ENCODE results near the gene MSRB1.

MSRB1 gene

GRCh38 chr16:1895949-1896675, 46.9 kb downstream of the MSRB1 start:
- no peak for DNase-seq (ENCODE audit: low read depth)

DNA sequence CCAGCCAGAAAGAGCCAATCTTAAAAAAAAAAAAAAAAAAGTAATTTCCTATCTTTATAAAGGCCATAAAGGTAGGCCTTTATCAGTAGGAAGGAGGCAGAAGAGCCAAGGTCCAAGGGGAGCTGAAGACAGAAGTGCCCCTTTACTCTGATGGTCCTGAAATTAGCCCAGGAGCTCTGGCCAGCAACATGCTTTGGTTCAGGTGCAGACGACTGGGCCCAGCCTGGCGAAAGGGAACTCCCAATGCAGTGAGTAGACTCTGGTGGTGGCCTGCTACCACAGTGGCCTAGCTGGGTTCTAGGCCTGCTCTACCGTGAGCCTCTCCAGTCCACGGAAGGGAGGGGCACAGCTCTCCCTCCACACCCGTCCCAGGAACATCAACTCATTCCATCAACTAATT, 47.9 kb downstream of the MSRB1 start:
- DNase-seq (ENCODE audit: low read depth): no peak

GRCh38 chr16:1890708-1891050, 52.3 kb downstream of the MSRB1 start:
- DNase-seq (ENCODE audit: low read depth): no peak

GRCh38 chr16:1890024-1890707, 52.8 kb downstream of the MSRB1 start:
- DNase-seq (ENCODE audit: low read depth): no peak

Measured in ELR (cell line).